D341Med (cell line): ENCODE data around the gene CYP1A2.
A peak's percentile ranks its signal among the peaks of the same experiment; 100 is the strongest.

ENCODE experiments used
- DNase-seq: peaks from one replicate; pipeline ENCODE4 v3.0.0; 2012; ENCODE audit warnings: low spot score

The CYP1A2 gene

GRCh38 chr15:74789171-74789631, 40.6 kb downstream of the CYP1A2 start:
- DNase-seq: no peak

GRCh38 chr15:74789741-74790079, 41.1 kb downstream of the CYP1A2 start:
- no peak for DNase-seq

GRCh38 chr15:74790080-74790916, 41.7 kb downstream of the CYP1A2 start:
- DNase-seq: no peak

- no peak for DNase-seq
Measured at GRCh38 chr15:74791007-74791406, 42.4 kb downstream of the CYP1A2 start.

- no peak for DNase-seq
Measured at GRCh38 chr15:74791667-74792066, 43.0 kb downstream of the CYP1A2 start.

GRCh38 chr15:74792227-74793016, 43.8 kb downstream of the CYP1A2 start:
- no peak for DNase-seq

- DNase-seq: no peak
Measured at GRCh38 chr15:74793135-74794028, 44.7 kb downstream of the CYP1A2 start.

GRCh38 chr15:74794248-74794969, 45.8 kb downstream of the CYP1A2 start:
- DNase-seq: no peak

- DNase-seq: no peak
Measured at GRCh38 chr15:74794970-74795349, 46.3 kb downstream of the CYP1A2 start.

- no peak for DNase-seq
Measured at GRCh38 chr15:74795966-74796625, 47.5 kb downstream of the CYP1A2 start.

- no peak for DNase-seq
Measured at GRCh38 chr15:74798388-74799254, 50.0 kb downstream of the CYP1A2 start.

- no peak for DNase-seq
Measured at GRCh38 chr15:74799255-74799855, 50.7 kb downstream of the CYP1A2 start.

- peak; percentile 94 for DNase-seq
Measured at GRCh38 chr15:74799856-74800558, 51.4 kb downstream of the CYP1A2 start.

- no peak for DNase-seq
Measured at GRCh38 chr15:74800559-74801094, 52.0 kb downstream of the CYP1A2 start.

- no peak for DNase-seq
Measured at GRCh38 chr15:74801311-74801997, 52.8 kb downstream of the CYP1A2 start.

GRCh38 chr15:74802290-74802689, 53.6 kb downstream of the CYP1A2 start:
- no peak for DNase-seq

- DNase-seq: no peak
Measured at GRCh38 chr15:74802862-74803447, 54.3 kb downstream of the CYP1A2 start.

- no peak for DNase-seq
Measured at GRCh38 chr15:74804935-74805334, 56.3 kb downstream of the CYP1A2 start.
